NCI-H82 treated with DMSO at 0.1 percent for 48 hours (cell line): ENCODE results near the gene MMS19.
"Not testable (repeated sequence)": the region's sequence is repeated elsewhere in the genome, so short reads cannot be mapped to it uniquely, and the experiment has no call there.

ENCODE experiments used
- DNase-seq: peaks from one replicate; lab custom pipeline; 2025; ENCODE audit not compliant: unreplicated experiment; lab: John Stamatoyannopoulos, UW

MMS19 gene

GRCh38 chr10:97468781-97469180, 29.4 kb downstream of the MMS19 start:
- DNase-seq: not testable (repeated sequence)

- no peak for DNase-seq
Measured at GRCh38 chr10:97468162-97468561, 30.1 kb downstream of the MMS19 start.

GRCh38 chr10:97466755-97467154, 31.5 kb downstream of the MMS19 start:
- no peak for DNase-seq

GRCh38 chr10:97465982-97466381, 32.2 kb downstream of the MMS19 start:
- DNase-seq: no peak

GRCh38 chr10:97464226-97464625, 34.0 kb downstream of the MMS19 start:
- no peak for DNase-seq

- DNase-seq: no peak
Measured at GRCh38 chr10:97463363-97464132, 34.7 kb downstream of the MMS19 start.

- DNase-seq: no peak
Measured at GRCh38 chr10:97462309-97462708, 35.9 kb downstream of the MMS19 start.

GRCh38 chr10:97459933-97460332, 38.3 kb downstream of the MMS19 start:
- no peak for DNase-seq

- no peak for DNase-seq
Measured at GRCh38 chr10:97459111-97459510, 39.1 kb downstream of the MMS19 start.

- DNase-seq: no peak
Measured at GRCh38 chr10:97456686-97457065, 41.5 kb downstream of the MMS19 start.

GRCh38 chr10:97456034-97456685, 42.1 kb downstream of the MMS19 start:
- DNase-seq: no peak

- DNase-seq: no peak
Measured at GRCh38 chr10:97454330-97455036, 43.7 kb downstream of the MMS19 start.

GRCh38 chr10:97452352-97452751, 45.9 kb downstream of the MMS19 start:
- DNase-seq: no peak

GRCh38 chr10:97451605-97452004, 46.6 kb downstream of the MMS19 start:
- DNase-seq: no peak

GRCh38 chr10:97450828-97451227, 47.4 kb downstream of the MMS19 start:
- no peak for DNase-seq

GRCh38 chr10:97445722-97446639, 52.2 kb downstream of the MMS19 start, which contains the start of the genes EXOSC1 and ZDHHC16:
TSS of gene EXOSC1 (minus strand) at chr10:97446006. CDS start at chr10:97445985, 21 bp downstream.
TSS of gene ZDHHC16 (plus strand) at chr10:97446175. CDS start at chr10:97451676, 5,501 bp downstream.
- peak; percentile 87 for DNase-seq

GRCh38 chr10:97445357-97445721, 52.9 kb downstream of the MMS19 start:
- no peak for DNase-seq

GRCh38 chr10:97444212-97444611, 54.0 kb downstream of the MMS19 start:
- DNase-seq: no peak

- DNase-seq: no peak
Measured at GRCh38 chr10:97442277-97442676, 55.9 kb downstream of the MMS19 start.

- no peak for DNase-seq
Measured at GRCh38 chr10:97435211-97435610, 63.0 kb downstream of the MMS19 start.

- no peak for DNase-seq
Measured at GRCh38 chr10:97434557-97434956, 63.7 kb downstream of the MMS19 start.
